ENCODE results near the gene NFATC3.
A peak's percentile ranks its signal among the peaks of the same experiment; 100 is the strongest.

NFATC3 gene

GRCh38 chr16:68265078-68265920 is 180.1 kb downstream of the NFATC3 start:
- Histone ChIP-seq H4K8ac (ENCODE audit: low read depth, low read length) (peak overlapping the region; percentile 96), H3K79me2 (ENCODE audit: control insufficient read depth, insufficient read depth, low read length, poor library complexity) (peaks cover 15% of the 10 kb centered on the region), H3K36me3 (ENCODE audit: control insufficient read depth in 1 of 2, insufficient read depth in 2 of 2, low read length in 2 of 2) (peaks cover 2 to 3% of the 10 kb centered on the region in 2 experiments), H3K4me1 (ENCODE audit: control insufficient read depth in 1 of 2, insufficient read depth in 2 of 2, low read length in 2 of 2) (peaks cover 4 to 15% of the 10 kb centered on the region in 2 experiments), H3K4me3 (ENCODE audit: low read depth, low read length) (peak overlapping the region; percentile 91), H3K4me2 (ENCODE audit: low read length) (peak overlapping the region; percentile 93), H3K14ac (ENCODE audit: low read length) (peak overlapping the region; percentile 94), H2BK5ac (ENCODE audit: low read depth, low read length, poor library complexity) (peak overlapping the region; percentile 97), H3K27me3 (ENCODE audit: insufficient read depth, low read length) (no peaks in the 10 kb centered on the region), H4K91ac (ENCODE audit: low read depth, low read length) (peak overlapping the region; percentile 96), H3K9ac (ENCODE audit: low read length) (peak overlapping the region; percentile 96), H3K9me3 (ENCODE audit: insufficient read depth, low read depth, low read length) (no peaks in the 10 kb centered on the region), H2BK120ac (ENCODE audit: insufficient read depth, low read length, poor library complexity) (peak overlapping the region; percentile 100), H2AFZ (ENCODE audit: insufficient read depth, low read length, poor library complexity) (peak overlapping the region; percentile 98), H3K27ac (ENCODE audit: low read depth, low read length) (peak overlapping the region; percentile 99), H3K4ac (ENCODE audit: low read depth, low read length) (peak overlapping the region; percentile 95), H3K79me1 (ENCODE audit: low read length) (peaks cover 19% of the 10 kb centered on the region), H4K12ac (ENCODE audit: low read depth, low read length) (peak overlapping the region; percentile 99), H2BK12ac (ENCODE audit: low read length) (peak overlapping the region; percentile 83), H3K18ac (ENCODE audit: low read length) (peak overlapping the region; percentile 100), H2AK5ac (ENCODE audit: low read length) (peak overlapping the region; percentile 60), H3K23ac (ENCODE audit: low read length) (no peak overlapping the region)
- peak; percentile 97 to 98 for DNase-seq
- no CpG with 5 or more reads among the region's 23 CpGs for WGBS (ENCODE audit: extremely low coverage, insufficient coverage, insufficient read length)

GRCh38 chr16:68267612-68268405 is 182.6 kb downstream of the NFATC3 start:
- Histone ChIP-seq H2AK5ac (ENCODE audit: low read length) (no peak overlapping the region), H3K4me3 (ENCODE audit: low read depth, low read length) (no peak overlapping the region), H4K12ac (ENCODE audit: low read depth, low read length) (no peak overlapping the region), H3K79me1 (ENCODE audit: low read length) (peaks cover 22% of the 10 kb centered on the region), H2BK120ac (ENCODE audit: insufficient read depth, low read length, poor library complexity) (no peak overlapping the region), H3K4me2 (ENCODE audit: low read length) (no peak overlapping the region), H2AFZ (ENCODE audit: insufficient read depth, low read length, poor library complexity) (no peak overlapping the region), H3K4ac (ENCODE audit: low read depth, low read length) (peak overlapping the region; percentile 66), H3K27ac (ENCODE audit: low read depth, low read length) (no peak overlapping the region), H3K14ac (ENCODE audit: low read length) (no peak overlapping the region), H2BK5ac (ENCODE audit: low read depth, low read length, poor library complexity) (no peak overlapping the region), H3K79me2 (ENCODE audit: control insufficient read depth, insufficient read depth, low read length, poor library complexity) (peaks cover 17% of the 10 kb centered on the region), H2BK12ac (ENCODE audit: low read length) (peak overlapping the region; percentile 15), H3K23ac (ENCODE audit: low read length) (no peak overlapping the region), H3K18ac (ENCODE audit: low read length) (no peak overlapping the region), H3K9ac (ENCODE audit: low read length) (no peak overlapping the region), H3K9me3 (ENCODE audit: insufficient read depth, low read depth, low read length) (no peaks in the 10 kb centered on the region), H4K91ac (ENCODE audit: low read depth, low read length) (no peak overlapping the region), H3K4me1 (ENCODE audit: control insufficient read depth in 1 of 2, insufficient read depth in 2 of 2, low read length in 2 of 2) (peaks cover 8 to 15% of the 10 kb centered on the region in 2 experiments), H4K8ac (ENCODE audit: low read depth, low read length) (no peak overlapping the region), H3K36me3 (ENCODE audit: control insufficient read depth in 1 of 2, insufficient read depth in 2 of 2, low read length in 2 of 2) (peaks cover 7 to 8% of the 10 kb centered on the region in 2 experiments), H3K27me3 (ENCODE audit: insufficient read depth, low read length) (no peaks in the 10 kb centered on the region)
- no peak for DNase-seq
- no CpG with 5 or more reads among the region's 6 CpGs for WGBS (ENCODE audit: extremely low coverage, insufficient coverage, insufficient read length)

- Histone ChIP-seq H3K36me3 (ENCODE audit: control insufficient read depth in 1 of 2, insufficient read depth in 2 of 2, low read length in 2 of 2) (peaks cover 14 to 26% of the 10 kb centered on the region in 2 experiments), H3K9ac (ENCODE audit: low read length) (no peak overlapping the region), H3K14ac (ENCODE audit: low read length) (no peak overlapping the region), H3K27me3 (ENCODE audit: insufficient read depth, low read length) (no peaks in the 10 kb centered on the region), H3K27ac (ENCODE audit: low read depth, low read length) (no peak overlapping the region), H3K79me1 (ENCODE audit: low read length) (peaks cover 12% of the 10 kb centered on the region), H3K4me3 (ENCODE audit: low read depth, low read length) (no peak overlapping the region), H3K18ac (ENCODE audit: low read length) (peak overlapping the region; percentile 57), H2AK5ac (ENCODE audit: low read length) (no peak overlapping the region), H2BK12ac (ENCODE audit: low read length) (peak overlapping the region; percentile 46), H3K4ac (ENCODE audit: low read depth, low read length) (peak overlapping the region; percentile 14), H3K4me2 (ENCODE audit: low read length) (no peak overlapping the region), H3K4me1 (ENCODE audit: control insufficient read depth in 1 of 2, insufficient read depth in 2 of 2, low read length in 2 of 2) (peaks cover 6 to 10% of the 10 kb centered on the region in 2 experiments), H3K79me2 (ENCODE audit: control insufficient read depth, insufficient read depth, low read length, poor library complexity) (peaks cover 9% of the 10 kb centered on the region), H3K23ac (ENCODE audit: low read length) (peak overlapping the region; percentile 17), H4K12ac (ENCODE audit: low read depth, low read length) (no peak overlapping the region), H2BK120ac (ENCODE audit: insufficient read depth, low read length, poor library complexity) (no peak overlapping the region), H3K9me3 (ENCODE audit: insufficient read depth, low read depth, low read length) (no peaks in the 10 kb centered on the region), H4K8ac (ENCODE audit: low read depth, low read length) (peak overlapping the region; percentile 19), H2BK5ac (ENCODE audit: low read depth, low read length, poor library complexity) (no peak overlapping the region), H2AFZ (ENCODE audit: insufficient read depth, low read length, poor library complexity) (no peak overlapping the region), H4K91ac (ENCODE audit: low read depth, low read length) (no peak overlapping the region)
- no peak for DNase-seq
- WGBS (ENCODE audit: extremely low coverage, insufficient coverage, insufficient read length), result no CpG with 5 or more reads among the region's 4 CpGs
Measured at GRCh38 chr16:68269793-68270192, 184.6 kb downstream of the NFATC3 start.

GRCh38 chr16:68270353-68270752 is 185.2 kb downstream of the NFATC3 start:
- Histone ChIP-seq H2BK120ac (ENCODE audit: insufficient read depth, low read length, poor library complexity) (no peak overlapping the region), H3K79me1 (ENCODE audit: low read length) (peaks cover 9% of the 10 kb centered on the region), H3K18ac (ENCODE audit: low read length) (no peak overlapping the region), H3K27me3 (ENCODE audit: insufficient read depth, low read length) (no peaks in the 10 kb centered on the region), H3K36me3 (ENCODE audit: control insufficient read depth in 1 of 2, insufficient read depth in 2 of 2, low read length in 2 of 2) (peaks cover 18 to 30% of the 10 kb centered on the region in 2 experiments), H3K4ac (ENCODE audit: low read depth, low read length) (peak overlapping the region; percentile 14), H3K4me3 (ENCODE audit: low read depth, low read length) (no peak overlapping the region), H2AK5ac (ENCODE audit: low read length) (no peak overlapping the region), H2AFZ (ENCODE audit: insufficient read depth, low read length, poor library complexity) (no peak overlapping the region), H4K8ac (ENCODE audit: low read depth, low read length) (peak overlapping the region; percentile 19), H2BK12ac (ENCODE audit: low read length) (no peak overlapping the region), H3K14ac (ENCODE audit: low read length) (no peak overlapping the region), H3K9ac (ENCODE audit: low read length) (no peak overlapping the region), H3K4me2 (ENCODE audit: low read length) (no peak overlapping the region), H4K12ac (ENCODE audit: low read depth, low read length) (no peak overlapping the region), H3K79me2 (ENCODE audit: control insufficient read depth, insufficient read depth, low read length, poor library complexity) (peaks cover 8% of the 10 kb centered on the region), H3K9me3 (ENCODE audit: insufficient read depth, low read depth, low read length) (no peaks in the 10 kb centered on the region), H4K91ac (ENCODE audit: low read depth, low read length) (no peak overlapping the region), H2BK5ac (ENCODE audit: low read depth, low read length, poor library complexity) (no peak overlapping the region), H3K27ac (ENCODE audit: low read depth, low read length) (no peak overlapping the region), H3K23ac (ENCODE audit: low read length) (no peak overlapping the region), H3K4me1 (ENCODE audit: control insufficient read depth in 1 of 2, insufficient read depth in 2 of 2, low read length in 2 of 2) (peaks cover 6 to 10% of the 10 kb centered on the region in 2 experiments)
- no CpG with 5 or more reads among the region's 1 CpG for WGBS (ENCODE audit: extremely low coverage, insufficient coverage, insufficient read length)
- no peak for DNase-seq
